GM21723 (cell line): ENCODE results near the gene EXOC6B.

Source experiments
- ATAC-seq: cut with Tn5 transposase; IDR thresholded peaks from one replicate; pipeline ENCODE4 v1.9.1; 2021; ENCODE audit warnings: mild to moderate bottlenecking, moderate library complexity; ENCODE audit not compliant: unreplicated experiment

The EXOC6B gene

GRCh38 chr2:72236445-72237067, 589.3 kb downstream of the EXOC6B start:
- ATAC-seq, result no peak

- no peak for ATAC-seq
These were observed 590.1 kb downstream of the EXOC6B start for GRCh38 chr2:72235497-72236415.

- no peak for ATAC-seq
These were observed 592.6 kb downstream of the EXOC6B start for GRCh38 chr2:72233211-72233610.

GRCh38 chr2:72222829-72223564, 602.8 kb downstream of the EXOC6B start:
- ATAC-seq, result no peak

- ATAC-seq, result no peak
These were observed 605.7 kb downstream of the EXOC6B start for GRCh38 chr2:72220170-72220569.

- no peak for ATAC-seq
These were observed 611.2 kb downstream of the EXOC6B start for GRCh38 chr2:72214429-72215143.

- no peak for ATAC-seq
These were observed 613.4 kb downstream of the EXOC6B start for GRCh38 chr2:72212486-72212855.

- no peak for ATAC-seq
These were observed 613.9 kb downstream of the EXOC6B start for GRCh38 chr2:72211777-72212485.

- no peak for ATAC-seq
These were observed 614.5 kb downstream of the EXOC6B start for GRCh38 chr2:72211350-72211749.

GRCh38 chr2:72210470-72210869, 615.4 kb downstream of the EXOC6B start:
- no peak for ATAC-seq

- no peak for ATAC-seq
These were observed 617.6 kb downstream of the EXOC6B start for GRCh38 chr2:72208225-72208624.

GRCh38 chr2:72207334-72207733, 618.5 kb downstream of the EXOC6B start:
- no peak for ATAC-seq

- no peak for ATAC-seq
These were observed 620.3 kb downstream of the EXOC6B start for GRCh38 chr2:72205504-72205881.

GRCh38 chr2:72204786-72205503, 620.9 kb downstream of the EXOC6B start:
- ATAC-seq, result no peak

- no peak for ATAC-seq
These were observed 621.6 kb downstream of the EXOC6B start for GRCh38 chr2:72204156-72204785.

- ATAC-seq, result no peak
These were observed 627.1 kb downstream of the EXOC6B start for GRCh38 chr2:72198532-72199241.

GRCh38 chr2:72193723-72194122, 632.1 kb downstream of the EXOC6B start:
- no peak for ATAC-seq

- ATAC-seq, result no peak
These were observed 634.4 kb downstream of the EXOC6B start for GRCh38 chr2:72191441-72191840.

- no peak for ATAC-seq
These were observed 640.6 kb downstream of the EXOC6B start for GRCh38 chr2:72185206-72185605.
